Transverse colon (tissue), 4 donors: ENCODE measurements around the gene HHEX.

Source experiments
- POLR2AphosphoS5 ChIP-seq, 3 donors: sonication (generic); formaldehyde crosslinking; IDR thresholded peaks; one replicate each; pipeline ENCODE4 v1.6.1; 2016; ENCODE audit warnings: antibody characterized with exemption in 3 of 3
- TF ChIP-seq, protein P1 (sequence below), 5 experiments: fragments of 200-600 bp in 3 of 5; fragments of 450-650 bp in 2 of 5; sonication (generic) in 3 of 5; IDR thresholded peaks; 1 replicate in 2 of 5; 2 replicates in 3 of 5; pipeline ENCODE4 v1.5.1; 2016 to 2017; ENCODE audit warnings: antibody characterized with exemption in 5 of 5, inconsistent platforms in 3 of 5, mild to moderate bottlenecking in 2 of 5, moderate library complexity in 1 of 5

DNA sequence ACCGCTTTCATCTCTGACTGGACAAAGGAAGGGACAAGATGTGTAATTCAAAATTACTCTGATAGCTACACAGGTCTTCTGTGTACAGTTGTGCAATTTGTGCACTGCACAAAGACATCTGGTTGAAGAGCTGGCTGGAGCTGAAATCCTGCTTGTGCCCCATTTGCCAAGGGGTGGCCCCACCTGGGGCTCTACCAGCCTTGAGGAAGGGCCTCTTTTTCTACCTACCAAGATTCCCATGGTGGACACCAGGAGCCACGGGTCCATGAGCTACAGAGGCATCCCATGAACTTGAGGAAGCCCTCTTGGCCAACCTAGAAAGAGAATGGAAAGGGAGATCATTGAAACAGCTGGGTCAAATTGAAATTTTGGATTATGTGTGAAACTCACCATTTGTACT lies 43.2 kb downstream of the HHEX start:
- TF ChIP-seq, protein P1, sequence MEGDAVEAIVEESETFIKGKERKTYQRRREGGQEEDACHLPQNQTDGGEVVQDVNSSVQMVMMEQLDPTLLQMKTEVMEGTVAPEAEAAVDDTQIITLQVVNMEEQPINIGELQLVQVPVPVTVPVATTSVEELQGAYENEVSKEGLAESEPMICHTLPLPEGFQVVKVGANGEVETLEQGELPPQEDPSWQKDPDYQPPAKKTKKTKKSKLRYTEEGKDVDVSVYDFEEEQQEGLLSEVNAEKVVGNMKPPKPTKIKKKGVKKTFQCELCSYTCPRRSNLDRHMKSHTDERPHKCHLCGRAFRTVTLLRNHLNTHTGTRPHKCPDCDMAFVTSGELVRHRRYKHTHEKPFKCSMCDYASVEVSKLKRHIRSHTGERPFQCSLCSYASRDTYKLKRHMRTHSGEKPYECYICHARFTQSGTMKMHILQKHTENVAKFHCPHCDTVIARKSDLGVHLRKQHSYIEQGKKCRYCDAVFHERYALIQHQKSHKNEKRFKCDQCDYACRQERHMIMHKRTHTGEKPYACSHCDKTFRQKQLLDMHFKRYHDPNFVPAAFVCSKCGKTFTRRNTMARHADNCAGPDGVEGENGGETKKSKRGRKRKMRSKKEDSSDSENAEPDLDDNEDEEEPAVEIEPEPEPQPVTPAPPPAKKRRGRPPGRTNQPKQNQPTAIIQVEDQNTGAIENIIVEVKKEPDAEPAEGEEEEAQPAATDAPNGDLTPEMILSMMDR (IDR thresholded peaks at IDR 0.05), result no peak
- no peak for TF ChIP-seq POLR2AphosphoS5 (IDR thresholded peaks at IDR 0.05)
